IMR-90 (cell line): ENCODE results near the gene SEMA3C. TPM values are rescaled to one million over a fixed set of nuclear protein-coding genes. Genes with fewer than 3 reads are reported as not detected.

Source experiments
- ATAC-seq: fragments of 200-7000 bp; cut with Tn5 transposase; 2 replicates; pipeline ENCODE4 v1.9.1; 2020; ENCODE audit warnings: low read depth, mild to moderate bottlenecking, moderate library complexity
- BruUV-seq: library from RNA; stranded (reverse); fragments of 400-500 nt; replicated peaks from 2 replicates; lab custom pipeline; 2021; lab: Mats Ljungman, UMichigan
- CTCF ChIA-PET: fragments of 300-600 bp; formaldehyde crosslinking; extraction: SDS; loops from one replicate; lab custom pipeline; 2021; ENCODE audit warnings: antibody characterized with exemption; lab: Yijun Ruan, JAX
- POLR2A ChIA-PET: fragments of 300-600 bp; sonication (Branson Sonifier 250); formaldehyde crosslinking; loops from one replicate; lab custom pipeline; 2022; ENCODE audit warnings: antibody characterized with exemption; ENCODE audit not compliant: unreplicated experiment; lab: Charles Lee
- DNase-seq: peaks from one replicate; pipeline ENCODE4 v3.0.0; 2013
- H2AFZ ChIP-seq: replicated peaks from 2 replicates; pipeline ENCODE3; 2013; ENCODE audit warnings: low read length, mild to moderate bottlenecking; ENCODE audit not compliant: poor library complexity
- H2AK5ac ChIP-seq: 2 replicates; pipeline ENCODE4 v1.6.1; 2013; ENCODE audit warnings: low read depth, low read length, inconsistent platforms
- H2AK9ac ChIP-seq: replicated peaks from 2 replicates; pipeline ENCODE3; 2013; ENCODE audit warnings: mild to moderate bottlenecking, low read depth, low read length, moderate library complexity; ENCODE audit not compliant: poor library complexity
- H2BK120ac ChIP-seq: 2 replicates; pipeline ENCODE4 v1.6.1; 2013; ENCODE audit warnings: low read depth, low read length, inconsistent platforms
- H2BK15ac ChIP-seq: 3 replicates; pipeline ENCODE4 v1.6.1; 2013; ENCODE audit warnings: low read depth, low read length, inconsistent platforms
- H2BK20ac ChIP-seq: 2 replicates; pipeline ENCODE4 v1.6.1; 2013; ENCODE audit warnings: low read depth, mild to moderate bottlenecking, inconsistent platforms, low read length, moderate library complexity
- H2BK5ac ChIP-seq: 2 replicates; pipeline ENCODE4 v1.6.1; 2013; ENCODE audit warnings: mild to moderate bottlenecking, low read depth, low read length, inconsistent platforms; ENCODE audit not compliant: poor library complexity, severe bottlenecking
- H3K14ac ChIP-seq: replicated peaks from 2 replicates; pipeline ENCODE4 v1.6.1; 2013; ENCODE audit warnings: low read depth, low read length, inconsistent platforms
- H3K18ac ChIP-seq: 2 replicates; pipeline ENCODE4 v1.6.1; 2013; ENCODE audit warnings: low read depth, low read length, control low read depth
- H3K23ac ChIP-seq: 2 replicates; pipeline ENCODE4 v1.6.1; 2013; ENCODE audit warnings: low read depth, low read length, inconsistent platforms
- H3K27ac ChIP-seq: 2 replicates; pipeline ENCODE4 v1.5.1; 2013; ENCODE audit warnings: mild to moderate bottlenecking, control low read depth, low read length; ENCODE audit not compliant: insufficient read depth
- H3K27me3 ChIP-seq: 2 replicates; pipeline ENCODE4 v1.6.1; 2013; ENCODE audit warnings: low read length; ENCODE audit not compliant: control insufficient read depth, insufficient read depth
- H3K36me3 ChIP-seq: 2 replicates; pipeline ENCODE4 v1.6.1; 2013; ENCODE audit warnings: low read length, mixed read lengths; ENCODE audit not compliant: control insufficient read depth, insufficient read depth
- H3K4ac ChIP-seq: 2 replicates; pipeline ENCODE4 v1.6.1; 2013; ENCODE audit warnings: low read depth, low read length, inconsistent platforms
- H3K4me1 ChIP-seq: 2 replicates; pipeline ENCODE4 v1.6.1; 2013; ENCODE audit warnings: low read length, mixed read lengths; ENCODE audit not compliant: control insufficient read depth, insufficient read depth
- H3K4me2 ChIP-seq: 2 replicates; pipeline ENCODE4 v1.6.1; 2013; ENCODE audit warnings: low read depth, mild to moderate bottlenecking, control low read depth, low read length, moderate library complexity
- H3K4me3 ChIP-seq: 2 replicates; pipeline ENCODE4 v1.5.1; 2013; ENCODE audit warnings: low read depth, mild to moderate bottlenecking, control low read depth, low read length, moderate library complexity; ENCODE audit not compliant: insufficient read depth
- H3K56ac ChIP-seq: 2 replicates; pipeline ENCODE4 v1.6.1; 2013; ENCODE audit warnings: low read length, inconsistent platforms; ENCODE audit not compliant: insufficient read depth; ENCODE audit errors: extremely low read depth
- H3K79me1 ChIP-seq, 2 experiments: 2 replicates each; pipeline ENCODE4 v1.6.1; 2013; ENCODE audit warnings: low read length in 2 of 2, inconsistent platforms in 1 of 2, low read depth in 1 of 2
- H3K9ac ChIP-seq: 2 replicates; pipeline ENCODE4 v1.6.1; 2013; ENCODE audit warnings: low read depth, low read length, control low read depth
- H3K9me1 ChIP-seq: 2 replicates; pipeline ENCODE4 v1.6.1; 2013; ENCODE audit warnings: low read length, inconsistent platforms; ENCODE audit not compliant: insufficient read depth
- H3K9me3 ChIP-seq: 2 replicates; pipeline ENCODE4 v1.6.1; 2013; ENCODE audit warnings: low read length; ENCODE audit not compliant: control insufficient read depth, insufficient read depth
- H4K20me1 ChIP-seq: 2 replicates; pipeline ENCODE4 v1.6.1; 2013; ENCODE audit warnings: low read length, inconsistent platforms; ENCODE audit not compliant: insufficient read depth
- H4K5ac ChIP-seq: 2 replicates; pipeline ENCODE4 v1.6.1; 2013; ENCODE audit warnings: mild to moderate bottlenecking, low read depth, low read length, control low read depth
- H4K8ac ChIP-seq, 2 experiments: 2 replicates each; pipeline ENCODE4 v1.6.1; 2013; ENCODE audit warnings: low read depth in 2 of 2, low read length in 2 of 2, control low read depth in 1 of 2, inconsistent platforms in 1 of 2
- H4K91ac ChIP-seq: 2 replicates; pipeline ENCODE4 v1.6.1; 2013; ENCODE audit warnings: low read depth, low read length, inconsistent platforms; ENCODE audit not compliant: insufficient read depth
- BHLHE40 ChIP-seq: fragments of 150-350 bp; IDR thresholded peaks from 2 replicates; pipeline ENCODE4 v1.6.1; 2016; ENCODE audit warnings: mild to moderate bottlenecking, low read depth, low read length
- CEBPB ChIP-seq: IDR thresholded peaks from 2 replicates; pipeline ENCODE4 v1.6.1; 2012; ENCODE audit warnings: low read depth, low read length, improper control_type of control experiment
- FOS ChIP-seq: fragments of 150-350 bp; IDR thresholded peaks from 2 replicates; pipeline ENCODE4 v1.6.1; 2016; ENCODE audit warnings: low read depth, low read length
- MAZ ChIP-seq: IDR thresholded peaks from 2 replicates; pipeline ENCODE4 v1.6.1; 2012; ENCODE audit warnings: low read depth, mild to moderate bottlenecking, low read length, improper control_type of control experiment, moderate library complexity, borderline replicate concordance
- POLR2A ChIP-seq: IDR thresholded peaks from 2 replicates; pipeline ENCODE4 v1.6.1; 2012; ENCODE audit warnings: mild to moderate bottlenecking, low read depth, low read length
- RAD21 ChIP-seq: IDR thresholded peaks from 2 replicates; pipeline ENCODE4 v1.6.1; 2012; ENCODE audit warnings: low read length, improper control_type of control experiment
- RCOR1 ChIP-seq: IDR thresholded peaks from 2 replicates; pipeline ENCODE4 v1.6.1; 2012; ENCODE audit warnings: mild to moderate bottlenecking, low read length, improper control_type of control experiment; ENCODE audit not compliant: insufficient replicate concordance
- SMC3 ChIP-seq: fragments of 150-350 bp; IDR thresholded peaks from 2 replicates; pipeline ENCODE4 v1.6.1; 2016; ENCODE audit warnings: low read depth, mild to moderate bottlenecking, antibody characterized with exemption, low read length, moderate library complexity
- WGBS, 2 experiments: methylation state at CpG; one replicate each; pipeline versions ENCODE4 v1.1.5 to v1.1.7; 2013; ENCODE audit warnings: missing lambda C conversion rate in 2 of 2; ENCODE audit not compliant: insufficient read length in 1 of 2; ENCODE audit errors: extremely low coverage in 2 of 2; 5-methylcytosine and 5-hydroxymethylcytosine counted together
- dilution Hi-C: fragments of 300-500 bp; cut with HindIII; formaldehyde crosslinking; loops from one replicate; pipeline ENCODE4 v1.14.3; 2018; ENCODE audit warnings: low sequenced_read_pairs; ENCODE audit not compliant: unreplicated experiment
- in situ Hi-C: fragments of 300-500 bp; cut with MboI; formaldehyde crosslinking; loops from 3 replicates; pipeline ENCODE4 v1.14.3; 2019; ENCODE audit warnings: low sequenced_read_pairs, inconsistent platforms, mixed read lengths
- intact Hi-C: fragments of 100-400 bp; cut with micrococcal nuclease; formaldehyde crosslinking; loops from 2 replicates; pipeline ENCODE4 v1.10.0; 2022
- polyA plus RNA-seq, 3 experiments: library from polyadenylated mRNA; depleted of rRNA; stranded (reverse); fragments of >200 nt; gene quantifications; 2 replicates each; pipeline ENCODE4 v1.2.3, GENCODE V29; 2012; ENCODE audit warnings: low replicate concordance in 1 of 3
- total RNA-seq: library from RNA; depleted of rRNA; stranded (reverse); fragments of >200 nt; gene quantifications from 2 replicates; pipeline ENCODE4 v1.2.3, GENCODE V29; 2012
- TF ChIP-seq, protein P1 (sequence below): fragments of 150-350 bp; IDR thresholded peaks from 2 replicates; pipeline ENCODE4 v1.6.1; 2017; ENCODE audit warnings: mild to moderate bottlenecking, antibody characterized with exemption, low read length, low read depth

The SEMA3C gene
- total and polyA plus RNA-seq, 2 of the 4 experiments (the other 2 are of a cell fraction) = 21.2 to 97.1 TPM

DNA sequence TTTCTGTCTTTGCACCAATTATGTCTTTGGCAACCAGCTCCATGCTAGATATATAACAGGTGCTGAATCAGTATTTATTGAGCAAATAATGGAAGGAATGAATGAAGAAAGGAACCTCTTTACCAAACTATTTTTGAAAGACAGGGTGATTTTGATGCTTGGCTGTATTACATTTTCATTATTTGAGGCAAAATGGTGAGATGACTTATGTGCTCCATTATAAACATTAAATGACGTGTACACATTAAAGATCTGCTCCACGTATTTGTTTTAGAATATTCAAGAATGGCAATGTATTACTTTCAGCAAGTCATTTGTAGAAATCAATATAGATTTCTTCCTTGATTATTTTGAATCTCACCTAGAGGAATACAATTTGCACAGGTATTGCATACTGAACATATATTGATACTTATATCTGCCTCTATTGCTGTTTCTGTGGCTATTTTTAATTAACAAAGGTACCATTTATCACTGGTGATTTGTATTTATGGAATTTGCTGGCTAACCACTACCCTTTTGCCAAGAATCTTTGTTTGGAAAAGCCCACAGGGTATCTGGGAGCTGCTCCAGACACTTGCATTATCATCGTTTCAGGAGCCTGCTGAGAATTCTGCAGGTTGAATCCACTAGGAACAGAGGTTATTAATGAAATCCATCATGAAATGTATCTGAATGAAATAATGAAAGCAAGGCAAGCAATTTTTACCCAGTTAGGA is 92.2 kb downstream of the SEMA3C start:
- ChIA-PET CTCF (no interaction called here), POLR2A (no interaction called here)
- Histone ChIP-seq H2AK5ac (no peak overlapping the region), H3K9me1 (peaks cover 2% of the 10 kb centered on the region; the same call in 1 of the 2 replicates), H4K91ac (no peak overlapping the region), H3K36me3 (no peaks in the 10 kb centered on the region), H2BK15ac (no peak overlapping the region), H3K9ac (no peak overlapping the region), H3K18ac (no peak overlapping the region), H2BK5ac (no peak overlapping the region), H4K20me1 (no peaks in the 10 kb centered on the region), H3K27ac (no peak overlapping the region), H3K23ac (no peak overlapping the region), H3K9me3 (no peaks in the 10 kb centered on the region), H3K79me1 (peaks cover 5% of the 10 kb centered on the region in 2 experiments; a peak in 3 of 4 replicates), H3K4me3 (no peak overlapping the region), H3K14ac (no peak overlapping the region), H4K5ac (no peak overlapping the region), H2BK120ac (no peak overlapping the region), H3K4ac (no peak overlapping the region), H2AFZ (no peak overlapping the region), H2BK20ac (no peak overlapping the region), H3K4me2 (no peak overlapping the region; the same call in 1 of the 2 replicates), H3K27me3 (no peaks in the 10 kb centered on the region), H4K8ac (no peak overlapping the region), H3K56ac (no peak overlapping the region), H2AK9ac (no peak overlapping the region), H3K4me1 (0 out of 2 replicates have a peak, but pooled peaks cover 4% of the 10 kb centered on the region)
- intact Hi-C loops (loop anchor here (10.0 kb wide), 1 partner anchor 288 kb away; no protein-coding TSS in a partner anchor), dilution Hi-C loops (no loop called here), in situ Hi-C loops (no loop called here)
- DNase-seq (peak; percentile 79), ATAC-seq (peak; percentile 57; the same call in 1 of the 2 replicates)
- TF ChIP-seq POLR2A (no peak), SMC3 (no peak), RAD21 (no peak), BHLHE40 (no peak), RCOR1 (no peak), FOS (no peak), CEBPB (no peak), MAZ (no peak)
- TF ChIP-seq, protein P1, sequence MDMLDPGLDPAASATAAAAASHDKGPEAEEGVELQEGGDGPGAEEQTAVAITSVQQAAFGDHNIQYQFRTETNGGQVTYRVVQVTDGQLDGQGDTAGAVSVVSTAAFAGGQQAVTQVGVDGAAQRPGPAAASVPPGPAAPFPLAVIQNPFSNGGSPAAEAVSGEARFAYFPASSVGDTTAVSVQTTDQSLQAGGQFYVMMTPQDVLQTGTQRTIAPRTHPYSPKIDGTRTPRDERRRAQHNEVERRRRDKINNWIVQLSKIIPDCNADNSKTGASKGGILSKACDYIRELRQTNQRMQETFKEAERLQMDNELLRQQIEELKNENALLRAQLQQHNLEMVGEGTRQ = no peak
- no TSS peak for BruUV-seq
- WGBS, 2 experiments = 0% methylated on average over 1 of the region's 3 CpGs; no CpG with 5 or more reads in 1 of the 2 experiments
